OCI-LY7 (cell line): Measurements from ENCODE around the gene FAM25A. TPM values are rescaled to one million over a fixed set of nuclear protein-coding genes. Genes with fewer than 3 reads are reported as not detected.
"Not testable (repeated sequence)": the region's sequence is repeated elsewhere in the genome, so short reads cannot be mapped to it uniquely, and the experiment has no call there.

Experiments
- BruUV-seq: library from RNA; stranded (reverse); fragments of 400-500 nt; replicated peaks from 2 replicates; lab custom pipeline; 2021; lab: Mats Ljungman, UMichigan
- CTCF ChIA-PET: fragments of 300-600 bp; sonication (Branson Sonifier 250); formaldehyde crosslinking; loops from one replicate; lab custom pipeline; 2022; ENCODE audit warnings: antibody characterized with exemption; ENCODE audit not compliant: unreplicated experiment; lab: Charles Lee
- POLR2A ChIA-PET: fragments of 300-600 bp; sonication (Branson Sonifier 250); formaldehyde crosslinking; loops from one replicate; lab custom pipeline; 2022; ENCODE audit warnings: antibody characterized with exemption; lab: Charles Lee
- DNase-seq: peaks from one replicate; pipeline ENCODE4 v3.0.0-alpha.2; 2015; ENCODE audit warnings: low spot score
- H2AFZ ChIP-seq: fragments of 200-600 bp; sonication (generic), shearing (Covaris generic); 2 replicates; pipeline ENCODE4 v1.6.1; 2014; ENCODE audit warnings: mild to moderate bottlenecking, antibody characterized with exemption, low read length, moderate library complexity
- H3K27ac ChIP-seq: fragments of 200-600 bp; sonication (generic); 2 replicates; pipeline ENCODE4 v1.5.1; 2014; ENCODE audit warnings: mixed run types, low read depth, mild to moderate bottlenecking, moderate library complexity, low read length, inconsistent platforms; ENCODE audit not compliant: poor library complexity, severe bottlenecking
- H3K36me3 ChIP-seq: fragments of 200-600 bp; sonication (generic); 2 replicates; pipeline ENCODE4 v1.6.1; 2014; ENCODE audit warnings: mild to moderate bottlenecking, antibody characterized with exemption, low read length, moderate library complexity, mixed read lengths; ENCODE audit not compliant: insufficient read depth
- H3K4me1 ChIP-seq: fragments of 200-600 bp; sonication (generic); 2 replicates; pipeline ENCODE4 v1.5.1; 2014; ENCODE audit warnings: mild to moderate bottlenecking, low read length; ENCODE audit not compliant: insufficient read depth, poor library complexity, severe bottlenecking
- H3K4me2 ChIP-seq: fragments of 200-600 bp; sonication (generic); 2 replicates; pipeline ENCODE4 v1.6.1; 2014; ENCODE audit warnings: mild to moderate bottlenecking, low read length
- H3K4me3 ChIP-seq: fragments of 200-600 bp; sonication (generic); 2 replicates; pipeline ENCODE4 v1.5.1; 2014; ENCODE audit warnings: mild to moderate bottlenecking, low read depth, low read length; ENCODE audit not compliant: poor library complexity, severe bottlenecking
- H3K79me2 ChIP-seq: fragments of 200-600 bp; sonication (generic); 2 replicates; pipeline ENCODE4 v1.6.1; 2016; ENCODE audit warnings: low read depth, mild to moderate bottlenecking, low read length, moderate library complexity, mixed read lengths; ENCODE audit not compliant: insufficient read depth
- H3K9me2 ChIP-seq: fragments of 200-600 bp; sonication (generic); 2 replicates; pipeline ENCODE4 v1.6.1; 2016; ENCODE audit warnings: mild to moderate bottlenecking, low read length, mixed read lengths; ENCODE audit not compliant: insufficient read depth
- H3K9me3 ChIP-seq: fragments of 200-600 bp; sonication (generic); 2 replicates; pipeline ENCODE4 v1.6.1; 2014; ENCODE audit warnings: mild to moderate bottlenecking, mixed run types, low read length, mixed read lengths
- H4K20me1 ChIP-seq: fragments of 200-600 bp; sonication (generic); 2 replicates; pipeline ENCODE4 v1.6.1; 2014; ENCODE audit warnings: mild to moderate bottlenecking, antibody characterized with exemption, low read length, moderate library complexity, mixed read lengths; ENCODE audit not compliant: insufficient read depth
- CTCF ChIP-seq: fragments of 200-600 bp; sonication (generic); conservative IDR thresholded peaks from 2 replicates; pipeline ENCODE4 v1.5.1; 2014; ENCODE audit warnings: mild to moderate bottlenecking, antibody characterized with exemption, low read length, moderate library complexity, mixed read lengths
- EZH2phosphoT487 ChIP-seq: fragments of 200-600 bp; sonication (generic); IDR thresholded peaks from 2 replicates; pipeline ENCODE4 v1.6.1; 2018; ENCODE audit warnings: low read depth, borderline replicate concordance, mild to moderate bottlenecking, mixed run types, antibody characterized with exemption, low read length, moderate library complexity, mixed read lengths
- intact Hi-C: fragments of 100-400 bp; cut with micrococcal nuclease; formaldehyde crosslinking; loops from one replicate; pipeline ENCODE4 v1.10.0; 2022; ENCODE audit not compliant: unreplicated experiment
- total RNA-seq, 2 experiments: library from RNA; depleted of rRNA in 1 of 2; stranded (reverse); fragments of >200 nt in 1 of 2; shearing (Covaris generic) in 1 of 2; gene quantifications; 2 replicates each; pipeline ENCODE4 v1.2.3, GENCODE V29; 2014 to 2022

Gene FAM25A
- total RNA-seq, 2 experiments from 2014 or later = not detected

DNA sequence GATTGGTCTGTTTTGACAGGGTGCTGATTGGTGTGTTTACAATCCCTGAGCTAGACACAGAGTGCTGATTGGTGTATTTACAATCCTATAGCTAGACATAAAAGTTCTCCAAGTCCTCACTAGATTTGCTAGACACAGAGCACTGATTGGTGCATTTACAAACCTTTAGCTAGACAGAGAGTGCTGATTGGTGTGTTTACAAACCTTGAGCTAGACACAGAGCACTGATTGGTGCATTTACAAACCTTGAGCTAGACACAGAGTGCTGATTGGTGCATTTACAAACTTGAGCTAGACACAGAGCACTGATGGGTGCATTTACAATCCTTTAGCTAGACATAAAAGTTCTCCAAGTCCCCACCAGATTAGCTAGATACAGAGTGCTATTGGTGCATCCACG, 10.3 kb downstream of the FAM25A start:
- intact Hi-C loops, H3K27ac ChIP-seq, H3K9me2 ChIP-seq, DNase-seq, H3K79me2 ChIP-seq, CTCF ChIA-PET, BruUV-seq, H3K4me3 ChIP-seq, H3K4me2 ChIP-seq, H3K4me1 ChIP-seq, H3K9me3 ChIP-seq, H4K20me1 ChIP-seq, H3K36me3 ChIP-seq, H2AFZ ChIP-seq, POLR2A ChIA-PET: not testable (repeated sequence)

DNA sequence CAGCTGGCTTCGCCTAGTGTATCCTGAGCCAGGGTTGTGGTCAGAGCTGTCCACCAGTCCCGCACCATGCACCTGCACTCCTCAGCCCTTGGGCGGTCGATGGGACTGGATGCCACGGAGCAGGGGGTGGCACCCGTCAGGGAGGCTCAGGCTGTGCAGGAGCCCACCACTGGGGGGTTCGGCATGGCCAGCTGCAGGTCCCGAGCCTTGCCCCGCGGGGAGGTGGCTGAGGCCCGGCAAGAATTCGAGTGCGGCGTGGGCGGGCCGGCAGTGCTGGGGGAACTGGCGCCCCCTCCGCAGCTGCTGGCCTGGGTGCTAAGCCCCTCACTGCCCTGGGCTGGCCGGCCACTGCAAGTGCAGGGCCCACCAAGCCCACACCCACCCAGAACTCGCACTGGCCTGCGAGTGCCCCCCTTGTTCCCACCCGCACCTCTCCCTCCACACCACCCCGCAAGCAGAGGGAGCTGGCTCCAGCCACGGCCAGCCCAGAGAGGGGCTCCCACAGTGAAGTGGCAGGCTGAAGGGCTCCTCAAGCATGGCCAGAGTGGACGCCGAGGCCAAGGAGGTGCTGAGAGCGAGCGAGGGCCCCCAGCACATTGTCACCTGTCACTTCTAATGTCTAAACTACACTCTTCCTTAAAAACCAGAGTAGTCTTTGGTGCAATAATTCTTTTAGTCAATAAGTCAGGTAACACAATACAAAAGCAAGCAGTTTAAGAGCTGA, 11.0 kb downstream of the FAM25A start:
- intact Hi-C loops = no loop called here
- H2AFZ ChIP-seq = no peak overlapping the region
- TF ChIP-seq EZH2phosphoT487 (no peak), CTCF (no peak)
- H3K36me3 ChIP-seq = no peaks in the 10 kb centered on the region
- no peaks in the 10 kb centered on the region for H3K9me3 ChIP-seq
- no peak overlapping the region for H3K4me2 ChIP-seq
- H3K79me2 ChIP-seq = no peaks in the 10 kb centered on the region
- BruUV-seq = no TSS peak
- DNase-seq = no peak
- no peaks in the 10 kb centered on the region for H4K20me1 ChIP-seq
- POLR2A ChIA-PET = no interaction called here
- H3K4me1 ChIP-seq = no peaks in the 10 kb centered on the region
- no peak overlapping the region for H3K27ac ChIP-seq
- CTCF ChIA-PET = interaction anchor here (0.6 kb wide), 1 partner anchor 24 kb away, joined by 3 read pairs; no protein-coding TSS in a partner anchor
- H3K4me3 ChIP-seq = no peak overlapping the region
- H3K9me2 ChIP-seq = no peaks in the 10 kb centered on the region

DNA sequence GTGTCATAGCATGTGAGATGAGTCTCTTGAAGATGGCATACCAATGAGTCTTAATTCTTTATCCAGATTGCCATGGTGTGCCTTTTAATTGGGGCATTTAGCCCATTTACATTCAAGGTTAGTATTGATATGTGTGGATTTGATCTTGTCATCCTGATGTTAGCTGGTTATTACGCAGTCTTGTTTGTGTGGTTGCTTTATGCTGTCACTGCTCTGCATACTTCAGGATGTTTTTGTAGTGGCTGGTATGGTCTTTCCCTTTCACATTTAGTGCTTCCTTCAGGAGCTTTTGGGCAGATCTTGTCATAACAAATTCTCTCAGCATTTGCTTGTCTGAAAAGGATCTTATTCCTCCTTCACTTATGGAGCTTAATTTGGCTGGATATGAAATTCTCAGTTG, 16.5 kb downstream of the FAM25A start:
- Histone ChIP-seq H3K36me3 (no peaks in the 10 kb centered on the region), H2AFZ (no peak overlapping the region), H3K4me1 (no peaks in the 10 kb centered on the region), H3K9me3 (no peaks in the 10 kb centered on the region), H3K79me2 (no peaks in the 10 kb centered on the region), H4K20me1 (no peaks in the 10 kb centered on the region), H3K27ac (no peak overlapping the region), H3K9me2 (no peaks in the 10 kb centered on the region), H3K4me2 (no peak overlapping the region), H3K4me3 (no peak overlapping the region)
- intact Hi-C loops = no loop called here
- ChIA-PET POLR2A (interaction anchor here (0.9 kb wide), 1 partner anchor 10 kb away, joined by 3 read pairs; no protein-coding TSS in a partner anchor), CTCF (no interaction called here)
- TF ChIP-seq CTCF = no peak
- TF ChIP-seq EZH2phosphoT487 = no peak
- BruUV-seq = no TSS peak
- no peak for DNase-seq
